Measurements from ENCODE around the gene SARDH. TPM values are rescaled to one million over a fixed set of nuclear protein-coding genes. Genes with fewer than 3 reads are reported as not detected.

The SARDH gene
- total RNA-seq, 4 donors from 2014 or later = 0.34 to 0.88 (median 0.57) TPM; not detected in 1

GRCh38 chr9:133709015-133709611, 29.0 kb downstream of the SARDH start:
- TF ChIP-seq CTCF (IDR thresholded peaks at IDR 0.05; ENCODE audit: low read depth) = no peak

- no peak for TF ChIP-seq CTCF (IDR thresholded peaks at IDR 0.05; ENCODE audit: low read depth)
These were observed 29.7 kb downstream of the SARDH start for GRCh38 chr9:133708246-133709014.

- TF ChIP-seq CTCF (IDR thresholded peaks at IDR 0.05; ENCODE audit: low read depth) = no peak
These were observed 30.3 kb downstream of the SARDH start for GRCh38 chr9:133707763-133708245.

GRCh38 chr9:133707065-133707762, 30.9 kb downstream of the SARDH start:
- TF ChIP-seq CTCF (IDR thresholded peaks at IDR 0.05; ENCODE audit: low read depth) = no peak

GRCh38 chr9:133706307-133707050, 31.7 kb downstream of the SARDH start:
- no peak for TF ChIP-seq CTCF (IDR thresholded peaks at IDR 0.05; ENCODE audit: low read depth)

GRCh38 chr9:133705576-133705975, 32.6 kb downstream of the SARDH start:
- TF ChIP-seq CTCF (IDR thresholded peaks at IDR 0.05; ENCODE audit: low read depth) = no peak

Data from subcutaneous adipose tissue (tissue), 4 donors.